IMR-90 (cell line): ENCODE results near the gene POU4F1. TPM values are rescaled to one million over a fixed set of nuclear protein-coding genes. Genes with fewer than 3 reads are reported as not detected.

Experiments used
- ATAC-seq: fragments of 200-7000 bp; cut with Tn5 transposase; 2 replicates; pipeline ENCODE4 v1.9.1; 2020; ENCODE audit warnings: low read depth, mild to moderate bottlenecking, moderate library complexity
- BruUV-seq: library from RNA; stranded (reverse); fragments of 400-500 nt; replicated peaks from 2 replicates; lab custom pipeline; 2021; lab: Mats Ljungman, UMichigan
- CTCF ChIA-PET: fragments of 300-600 bp; formaldehyde crosslinking; extraction: SDS; loops from one replicate; lab custom pipeline; 2021; ENCODE audit warnings: antibody characterized with exemption; lab: Yijun Ruan, JAX
- POLR2A ChIA-PET: fragments of 300-600 bp; sonication (Branson Sonifier 250); formaldehyde crosslinking; loops from one replicate; lab custom pipeline; 2022; ENCODE audit warnings: antibody characterized with exemption; ENCODE audit not compliant: unreplicated experiment; lab: Charles Lee
- DNase-seq: peaks from one replicate; pipeline ENCODE4 v3.0.0; 2013
- H2AFZ ChIP-seq: replicated peaks from 2 replicates; pipeline ENCODE3; 2013; ENCODE audit warnings: low read length, mild to moderate bottlenecking; ENCODE audit not compliant: poor library complexity
- H2AK5ac ChIP-seq: 2 replicates; pipeline ENCODE4 v1.6.1; 2013; ENCODE audit warnings: low read depth, low read length, inconsistent platforms
- H2AK9ac ChIP-seq: replicated peaks from 2 replicates; pipeline ENCODE3; 2013; ENCODE audit warnings: mild to moderate bottlenecking, low read depth, low read length, moderate library complexity; ENCODE audit not compliant: poor library complexity
- H2BK120ac ChIP-seq: 2 replicates; pipeline ENCODE4 v1.6.1; 2013; ENCODE audit warnings: low read depth, low read length, inconsistent platforms
- H2BK15ac ChIP-seq: 3 replicates; pipeline ENCODE4 v1.6.1; 2013; ENCODE audit warnings: low read depth, low read length, inconsistent platforms
- H2BK20ac ChIP-seq: 2 replicates; pipeline ENCODE4 v1.6.1; 2013; ENCODE audit warnings: low read depth, mild to moderate bottlenecking, inconsistent platforms, low read length, moderate library complexity
- H2BK5ac ChIP-seq: 2 replicates; pipeline ENCODE4 v1.6.1; 2013; ENCODE audit warnings: mild to moderate bottlenecking, low read depth, low read length, inconsistent platforms; ENCODE audit not compliant: poor library complexity, severe bottlenecking
- H3K14ac ChIP-seq: replicated peaks from 2 replicates; pipeline ENCODE4 v1.6.1; 2013; ENCODE audit warnings: low read depth, low read length, inconsistent platforms
- H3K18ac ChIP-seq: 2 replicates; pipeline ENCODE4 v1.6.1; 2013; ENCODE audit warnings: low read depth, low read length, control low read depth
- H3K23ac ChIP-seq: 2 replicates; pipeline ENCODE4 v1.6.1; 2013; ENCODE audit warnings: low read depth, low read length, inconsistent platforms
- H3K27ac ChIP-seq: 2 replicates; pipeline ENCODE4 v1.5.1; 2013; ENCODE audit warnings: mild to moderate bottlenecking, control low read depth, low read length; ENCODE audit not compliant: insufficient read depth
- H3K27me3 ChIP-seq: 2 replicates; pipeline ENCODE4 v1.6.1; 2013; ENCODE audit warnings: low read length; ENCODE audit not compliant: control insufficient read depth, insufficient read depth
- H3K36me3 ChIP-seq: 2 replicates; pipeline ENCODE4 v1.6.1; 2013; ENCODE audit warnings: low read length, mixed read lengths; ENCODE audit not compliant: control insufficient read depth, insufficient read depth
- H3K4ac ChIP-seq: 2 replicates; pipeline ENCODE4 v1.6.1; 2013; ENCODE audit warnings: low read depth, low read length, inconsistent platforms
- H3K4me1 ChIP-seq: 2 replicates; pipeline ENCODE4 v1.6.1; 2013; ENCODE audit warnings: low read length, mixed read lengths; ENCODE audit not compliant: control insufficient read depth, insufficient read depth
- H3K4me2 ChIP-seq: 2 replicates; pipeline ENCODE4 v1.6.1; 2013; ENCODE audit warnings: low read depth, mild to moderate bottlenecking, control low read depth, low read length, moderate library complexity
- H3K4me3 ChIP-seq: 2 replicates; pipeline ENCODE4 v1.5.1; 2013; ENCODE audit warnings: low read depth, mild to moderate bottlenecking, control low read depth, low read length, moderate library complexity; ENCODE audit not compliant: insufficient read depth
- H3K56ac ChIP-seq: 2 replicates; pipeline ENCODE4 v1.6.1; 2013; ENCODE audit warnings: low read length, inconsistent platforms; ENCODE audit not compliant: insufficient read depth; ENCODE audit errors: extremely low read depth
- H3K79me1 ChIP-seq, 2 experiments: 2 replicates each; pipeline ENCODE4 v1.6.1; 2013; ENCODE audit warnings: low read length in 2 of 2, inconsistent platforms in 1 of 2, low read depth in 1 of 2
- H3K9ac ChIP-seq: 2 replicates; pipeline ENCODE4 v1.6.1; 2013; ENCODE audit warnings: low read depth, low read length, control low read depth
- H3K9me1 ChIP-seq: 2 replicates; pipeline ENCODE4 v1.6.1; 2013; ENCODE audit warnings: low read length, inconsistent platforms; ENCODE audit not compliant: insufficient read depth
- H3K9me3 ChIP-seq: 2 replicates; pipeline ENCODE4 v1.6.1; 2013; ENCODE audit warnings: low read length; ENCODE audit not compliant: control insufficient read depth, insufficient read depth
- H4K20me1 ChIP-seq: 2 replicates; pipeline ENCODE4 v1.6.1; 2013; ENCODE audit warnings: low read length, inconsistent platforms; ENCODE audit not compliant: insufficient read depth
- H4K5ac ChIP-seq: 2 replicates; pipeline ENCODE4 v1.6.1; 2013; ENCODE audit warnings: mild to moderate bottlenecking, low read depth, low read length, control low read depth
- H4K8ac ChIP-seq, 2 experiments: 2 replicates each; pipeline ENCODE4 v1.6.1; 2013; ENCODE audit warnings: low read depth in 2 of 2, low read length in 2 of 2, control low read depth in 1 of 2, inconsistent platforms in 1 of 2
- H4K91ac ChIP-seq: 2 replicates; pipeline ENCODE4 v1.6.1; 2013; ENCODE audit warnings: low read depth, low read length, inconsistent platforms; ENCODE audit not compliant: insufficient read depth
- BHLHE40 ChIP-seq: fragments of 150-350 bp; IDR thresholded peaks from 2 replicates; pipeline ENCODE4 v1.6.1; 2016; ENCODE audit warnings: mild to moderate bottlenecking, low read depth, low read length
- WGBS, 2 experiments: methylation state at CpG; one replicate each; pipeline versions ENCODE4 v1.1.5 to v1.1.7; 2013; ENCODE audit warnings: missing lambda C conversion rate in 2 of 2; ENCODE audit not compliant: insufficient read length in 1 of 2; ENCODE audit errors: extremely low coverage in 2 of 2; 5-methylcytosine and 5-hydroxymethylcytosine counted together
- dilution Hi-C: fragments of 300-500 bp; cut with HindIII; formaldehyde crosslinking; loops from one replicate; pipeline ENCODE4 v1.14.3; 2018; ENCODE audit warnings: low sequenced_read_pairs; ENCODE audit not compliant: unreplicated experiment
- in situ Hi-C: fragments of 300-500 bp; cut with MboI; formaldehyde crosslinking; loops from 3 replicates; pipeline ENCODE4 v1.14.3; 2019; ENCODE audit warnings: low sequenced_read_pairs, inconsistent platforms, mixed read lengths
- intact Hi-C: fragments of 100-400 bp; cut with micrococcal nuclease; formaldehyde crosslinking; loops from 2 replicates; pipeline ENCODE4 v1.10.0; 2022
- polyA plus RNA-seq, 3 experiments: library from polyadenylated mRNA; depleted of rRNA; stranded (reverse); fragments of >200 nt; gene quantifications; 2 replicates each; pipeline ENCODE4 v1.2.3, GENCODE V29; 2012; ENCODE audit warnings: low replicate concordance in 1 of 3
- total RNA-seq: library from RNA; depleted of rRNA; stranded (reverse); fragments of >200 nt; gene quantifications from 2 replicates; pipeline ENCODE4 v1.2.3, GENCODE V29; 2012
- TF ChIP-seq, protein P1 (sequence below): fragments of 150-350 bp; IDR thresholded peaks from 2 replicates; pipeline ENCODE4 v1.6.1; 2017; ENCODE audit warnings: mild to moderate bottlenecking, antibody characterized with exemption, low read length, low read depth
- TF ChIP-seq, protein P2 (sequence below): conservative IDR thresholded peaks from 2 replicates; pipeline ENCODE4 v1.5.1; 2012; ENCODE audit warnings: mild to moderate bottlenecking, low read depth, low read length, improper control_type of control experiment

POU4F1 gene
- total and polyA plus RNA-seq, 2 of the 4 experiments (the other 2 are of a cell fraction): 0.02 TPM; not detected in 1

- Histone ChIP-seq H3K4ac (no peak overlapping the region), H3K9ac (no peak overlapping the region), H3K36me3 (peaks cover 9% of the 10 kb centered on the region), H2AK5ac (no peak overlapping the region), H2BK20ac (no peak overlapping the region), H3K4me1 (no peaks in the 10 kb centered on the region), H2AK9ac (no peak overlapping the region), H4K91ac (no peak overlapping the region), H3K79me1 (peaks cover 0 to 2% of the 10 kb centered on the region in 2 experiments; a peak in 1 of 4 replicates), H3K56ac (no peak overlapping the region), H4K8ac (no peak overlapping the region), H3K27me3 (no peaks in the 10 kb centered on the region), H4K5ac (no peak overlapping the region), H4K20me1 (no peaks in the 10 kb centered on the region), H3K18ac (no peak overlapping the region), H3K4me2 (no peak overlapping the region), H2BK15ac (no peak overlapping the region), H2BK5ac (no peak overlapping the region), H3K27ac (no peak overlapping the region), H3K4me3 (no peak overlapping the region), H3K23ac (no peak overlapping the region), H3K14ac (no peak overlapping the region), H3K9me1 (no peaks in the 10 kb centered on the region), H2AFZ (no peak overlapping the region), H2BK120ac (no peak overlapping the region), H3K9me3 (no peaks in the 10 kb centered on the region)
- dilution Hi-C loops: no loop called here
- CTCF ChIA-PET: no interaction called here
- intact Hi-C loops: no loop called here
- BruUV-seq: no TSS peak
- TF ChIP-seq, protein P1, sequence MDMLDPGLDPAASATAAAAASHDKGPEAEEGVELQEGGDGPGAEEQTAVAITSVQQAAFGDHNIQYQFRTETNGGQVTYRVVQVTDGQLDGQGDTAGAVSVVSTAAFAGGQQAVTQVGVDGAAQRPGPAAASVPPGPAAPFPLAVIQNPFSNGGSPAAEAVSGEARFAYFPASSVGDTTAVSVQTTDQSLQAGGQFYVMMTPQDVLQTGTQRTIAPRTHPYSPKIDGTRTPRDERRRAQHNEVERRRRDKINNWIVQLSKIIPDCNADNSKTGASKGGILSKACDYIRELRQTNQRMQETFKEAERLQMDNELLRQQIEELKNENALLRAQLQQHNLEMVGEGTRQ: no peak
- TF ChIP-seq, protein P2, sequence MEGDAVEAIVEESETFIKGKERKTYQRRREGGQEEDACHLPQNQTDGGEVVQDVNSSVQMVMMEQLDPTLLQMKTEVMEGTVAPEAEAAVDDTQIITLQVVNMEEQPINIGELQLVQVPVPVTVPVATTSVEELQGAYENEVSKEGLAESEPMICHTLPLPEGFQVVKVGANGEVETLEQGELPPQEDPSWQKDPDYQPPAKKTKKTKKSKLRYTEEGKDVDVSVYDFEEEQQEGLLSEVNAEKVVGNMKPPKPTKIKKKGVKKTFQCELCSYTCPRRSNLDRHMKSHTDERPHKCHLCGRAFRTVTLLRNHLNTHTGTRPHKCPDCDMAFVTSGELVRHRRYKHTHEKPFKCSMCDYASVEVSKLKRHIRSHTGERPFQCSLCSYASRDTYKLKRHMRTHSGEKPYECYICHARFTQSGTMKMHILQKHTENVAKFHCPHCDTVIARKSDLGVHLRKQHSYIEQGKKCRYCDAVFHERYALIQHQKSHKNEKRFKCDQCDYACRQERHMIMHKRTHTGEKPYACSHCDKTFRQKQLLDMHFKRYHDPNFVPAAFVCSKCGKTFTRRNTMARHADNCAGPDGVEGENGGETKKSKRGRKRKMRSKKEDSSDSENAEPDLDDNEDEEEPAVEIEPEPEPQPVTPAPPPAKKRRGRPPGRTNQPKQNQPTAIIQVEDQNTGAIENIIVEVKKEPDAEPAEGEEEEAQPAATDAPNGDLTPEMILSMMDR: no peak
- TF ChIP-seq BHLHE40: no peak
- in situ Hi-C loops: no loop called here
- DNase-seq: no peak
- POLR2A ChIA-PET: no interaction called here
- no peak for ATAC-seq
- WGBS, 2 experiments: no CpG with 5 or more reads among the region's 4 CpGs
Observed at GRCh38 chr13:78632996-78633395, 29.6 kb upstream of the POU4F1 start.
